Astrocyte (in vitro differentiated cells and primary cell): ENCODE results near the gene FMN2.

Experiments
- EZH2 ChIP-seq: IDR thresholded peaks from 2 replicates; pipeline ENCODE4 v1.6.1; 2012; ENCODE audit warnings: mild to moderate bottlenecking, low read length, inconsistent platforms; ENCODE audit not compliant: insufficient read depth
- TF ChIP-seq, protein P1 (sequence below): IDR thresholded peaks from 2 replicates; pipeline ENCODE4 v1.5.1; 2011; ENCODE audit warnings: low read depth, mild to moderate bottlenecking, inconsistent platforms, low read length, moderate library complexity; ENCODE audit not compliant: insufficient read depth

GRCh38 chr1:240190881-240191401, 99.3 kb downstream of the FMN2 start:
- TF ChIP-seq, protein P1, sequence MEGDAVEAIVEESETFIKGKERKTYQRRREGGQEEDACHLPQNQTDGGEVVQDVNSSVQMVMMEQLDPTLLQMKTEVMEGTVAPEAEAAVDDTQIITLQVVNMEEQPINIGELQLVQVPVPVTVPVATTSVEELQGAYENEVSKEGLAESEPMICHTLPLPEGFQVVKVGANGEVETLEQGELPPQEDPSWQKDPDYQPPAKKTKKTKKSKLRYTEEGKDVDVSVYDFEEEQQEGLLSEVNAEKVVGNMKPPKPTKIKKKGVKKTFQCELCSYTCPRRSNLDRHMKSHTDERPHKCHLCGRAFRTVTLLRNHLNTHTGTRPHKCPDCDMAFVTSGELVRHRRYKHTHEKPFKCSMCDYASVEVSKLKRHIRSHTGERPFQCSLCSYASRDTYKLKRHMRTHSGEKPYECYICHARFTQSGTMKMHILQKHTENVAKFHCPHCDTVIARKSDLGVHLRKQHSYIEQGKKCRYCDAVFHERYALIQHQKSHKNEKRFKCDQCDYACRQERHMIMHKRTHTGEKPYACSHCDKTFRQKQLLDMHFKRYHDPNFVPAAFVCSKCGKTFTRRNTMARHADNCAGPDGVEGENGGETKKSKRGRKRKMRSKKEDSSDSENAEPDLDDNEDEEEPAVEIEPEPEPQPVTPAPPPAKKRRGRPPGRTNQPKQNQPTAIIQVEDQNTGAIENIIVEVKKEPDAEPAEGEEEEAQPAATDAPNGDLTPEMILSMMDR: peak; percentile 74
- TF ChIP-seq EZH2: no peak
